GM12872 (cell line): ENCODE results near the gene MIS18BP1.

Experiments used
- CTCF ChIP-seq: IDR thresholded peaks from 3 replicates; pipeline ENCODE4 v1.5.1; 2011; ENCODE audit warnings: low read depth, mild to moderate bottlenecking, low read length, moderate library complexity; ENCODE audit not compliant: insufficient read depth

Gene MIS18BP1

DNA sequence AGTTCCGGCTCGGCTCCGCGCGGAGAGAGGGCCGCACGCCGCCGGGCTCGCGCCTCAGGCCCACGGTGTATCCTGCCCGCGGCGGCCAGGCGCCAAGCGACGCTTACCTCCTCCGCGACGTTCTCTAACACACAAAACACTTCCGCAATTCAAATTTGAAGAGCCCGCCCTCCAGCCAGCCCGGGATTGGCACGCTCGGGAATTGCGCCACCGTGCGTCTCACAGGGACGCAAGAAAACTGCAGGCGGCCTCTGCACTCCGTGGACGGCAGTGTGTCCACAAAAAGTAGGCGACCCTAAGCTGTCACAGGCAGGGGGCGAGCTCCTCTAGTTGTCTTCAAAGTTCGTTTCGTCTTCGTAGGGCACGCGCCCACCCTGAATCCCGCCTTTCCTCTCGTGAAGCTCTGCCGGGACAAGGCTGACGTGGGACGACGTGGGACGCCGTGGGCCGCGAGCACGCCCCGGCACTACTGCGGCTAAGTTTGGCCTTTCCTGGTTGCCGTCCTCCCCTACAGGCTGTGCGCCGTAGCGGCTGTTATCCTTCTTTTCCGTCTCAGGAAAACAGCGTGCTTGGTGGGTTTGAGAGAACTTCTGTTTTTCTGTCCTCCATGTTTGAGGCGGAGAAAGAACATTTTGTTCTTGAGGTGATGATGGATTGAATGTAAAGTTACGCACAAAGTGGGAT, at the start of gene MIS18BP1:
TSS of gene MIS18BP1 (minus strand) at position 133 of the 684 bp plus-strand sequence. CDS start 5,916 bp downstream, outside the sequence.
- TF ChIP-seq CTCF = peak; percentile 83

GRCh38 chr14:45298423-45299117, 45.6 kb upstream of the MIS18BP1 start:
- TF ChIP-seq CTCF = no peak

DNA sequence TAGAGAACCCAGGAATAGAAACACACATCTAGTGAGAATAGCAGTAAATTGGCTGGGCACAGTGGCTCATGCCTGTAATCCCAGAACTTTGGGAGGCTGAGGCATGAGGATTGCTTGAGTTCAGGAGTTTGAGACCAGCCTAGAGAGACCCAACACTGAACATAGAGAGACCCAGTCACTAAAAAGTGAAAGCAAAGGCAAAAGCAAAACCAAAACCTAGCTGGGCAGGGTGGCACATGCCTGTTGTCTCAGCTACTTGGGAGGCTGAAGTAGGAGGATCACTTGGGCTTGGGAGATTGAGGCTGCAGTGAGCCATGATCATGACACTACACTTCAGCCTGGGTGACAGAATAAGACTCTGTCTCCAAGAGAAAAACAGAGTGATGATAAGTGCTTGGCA, 37.5 kb upstream of the MIS18BP1 start:
- no peak for TF ChIP-seq CTCF

DNA sequence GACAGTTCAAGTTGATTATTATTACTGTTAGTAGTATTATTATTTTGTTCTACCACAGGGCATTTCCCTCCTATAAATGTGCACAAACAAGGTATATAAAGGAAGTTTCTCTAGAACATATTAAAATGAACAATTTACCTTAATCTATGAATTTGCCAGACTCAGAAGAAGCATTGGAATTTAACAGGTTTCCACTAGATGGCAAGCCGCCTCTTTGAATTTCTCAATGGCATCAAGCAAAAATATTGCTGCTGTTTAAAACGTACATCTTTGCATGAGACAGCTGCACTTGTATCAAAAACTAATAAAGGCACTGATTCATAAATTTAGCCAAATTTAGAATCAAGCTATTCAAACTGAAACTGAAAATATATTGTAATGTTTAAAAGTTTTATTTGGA, 34.6 kb upstream of the MIS18BP1 start:
- no peak for TF ChIP-seq CTCF

- 0 out of 3 replicates have a peak, but pooled peaks have one; percentile 29 for TF ChIP-seq CTCF
Measured at GRCh38 chr14:45284802-45285201, 31.8 kb upstream of the MIS18BP1 start.

DNA sequence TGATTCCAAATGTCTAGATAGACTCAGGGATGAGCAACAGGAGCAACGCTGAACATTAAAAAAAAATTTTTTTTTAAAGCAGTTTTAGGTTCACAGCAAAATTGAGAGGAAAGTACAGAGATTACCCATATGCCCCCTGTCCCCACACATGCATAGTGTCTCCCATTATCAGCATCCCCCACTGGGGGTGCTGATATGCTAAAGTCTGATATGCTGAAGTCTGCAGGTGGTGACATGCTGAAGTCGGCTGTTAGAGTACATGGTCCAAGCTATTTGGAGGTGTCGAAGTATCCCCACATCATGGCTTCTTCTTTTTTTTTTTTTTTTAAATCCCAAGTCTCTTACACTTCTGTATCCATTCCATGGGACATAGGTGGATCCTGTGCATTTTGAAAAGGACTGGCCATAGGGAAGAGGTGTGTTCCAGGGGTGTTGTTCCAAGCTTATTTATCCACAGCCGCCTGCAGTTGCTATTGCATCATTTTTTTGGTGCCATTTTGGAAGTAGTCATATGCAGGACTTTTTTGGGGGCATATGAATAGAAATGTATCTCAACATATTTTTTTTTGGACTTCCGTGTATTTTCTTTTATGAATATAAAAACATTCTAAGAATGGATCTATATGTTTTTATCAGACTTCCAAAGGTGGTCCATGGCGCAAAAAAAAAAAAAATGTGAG, 19.0 kb upstream of the MIS18BP1 start:
- TF ChIP-seq CTCF = peak; percentile 7; the same call in 1 of the 3 replicates

- TF ChIP-seq CTCF = no peak
Measured at GRCh38 chr14:45270031-45270430, 17.0 kb upstream of the MIS18BP1 start.
